Colon (tissue), 2 donors: ENCODE data around the gene TENM4.

Source experiments
- FAIRE-seq: peaks from 2 replicates; lab custom pipeline; 2012; peaks lifted over from hg19 to GRCh38; lab: Jason Lieb, UNC
- donor health status: control.
- donor health status: control.

TENM4 gene

DNA sequence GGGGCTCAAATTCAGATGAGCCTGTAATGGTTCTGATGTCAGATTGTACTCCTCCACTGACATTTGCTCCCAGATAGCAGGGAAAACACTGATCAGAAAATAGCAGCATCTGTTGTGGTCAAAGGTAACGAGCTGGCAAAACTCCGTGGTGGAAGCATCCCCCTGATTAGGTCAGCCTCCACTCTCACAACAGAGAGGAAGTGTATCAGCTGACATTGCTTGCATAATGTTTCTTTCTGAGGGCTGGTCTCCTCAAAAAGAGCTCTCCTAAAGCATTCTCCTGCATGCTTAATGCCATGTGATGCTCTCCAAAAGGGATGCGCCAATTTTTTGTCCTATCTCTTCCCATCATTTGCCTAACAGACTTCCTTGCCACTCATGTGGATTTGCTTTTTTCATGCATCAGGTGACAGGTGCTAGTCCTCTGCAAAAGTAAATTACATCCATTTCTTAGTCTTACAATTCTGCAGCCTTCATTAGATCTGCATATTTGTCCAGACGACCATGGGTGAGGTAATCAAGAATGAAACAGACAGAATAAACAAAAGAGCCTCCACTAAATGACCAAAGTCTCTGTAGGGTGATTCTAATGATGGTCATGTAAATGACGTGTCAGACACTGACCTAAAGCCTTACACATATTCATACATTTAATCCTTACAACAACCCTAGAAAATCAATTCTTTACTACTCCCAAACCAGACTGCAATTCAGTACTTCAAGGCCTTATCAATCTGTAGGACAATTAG, 6.4 kb upstream of the TENM4 start:
- FAIRE-seq: no peak

DNA sequence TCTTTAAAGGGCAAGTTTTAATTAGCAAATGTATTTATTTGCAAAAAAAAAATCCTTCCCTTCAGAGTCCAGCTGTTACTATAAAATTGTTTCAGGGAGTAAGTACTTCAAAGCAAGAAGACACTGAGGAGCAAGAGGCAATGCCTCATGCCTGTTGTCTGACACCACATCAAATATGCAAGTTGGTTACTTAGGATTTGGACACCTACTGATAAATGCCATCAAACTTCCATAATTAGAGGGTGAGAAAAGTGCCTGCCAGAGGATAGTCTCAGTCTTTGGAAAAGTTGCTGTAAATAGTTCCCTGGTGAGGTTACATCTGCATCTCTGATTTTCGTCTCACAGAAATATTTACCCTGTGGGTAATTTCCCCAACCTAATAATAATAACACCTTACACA, 4.1 kb upstream of the TENM4 start:
- FAIRE-seq: no peak

DNA sequence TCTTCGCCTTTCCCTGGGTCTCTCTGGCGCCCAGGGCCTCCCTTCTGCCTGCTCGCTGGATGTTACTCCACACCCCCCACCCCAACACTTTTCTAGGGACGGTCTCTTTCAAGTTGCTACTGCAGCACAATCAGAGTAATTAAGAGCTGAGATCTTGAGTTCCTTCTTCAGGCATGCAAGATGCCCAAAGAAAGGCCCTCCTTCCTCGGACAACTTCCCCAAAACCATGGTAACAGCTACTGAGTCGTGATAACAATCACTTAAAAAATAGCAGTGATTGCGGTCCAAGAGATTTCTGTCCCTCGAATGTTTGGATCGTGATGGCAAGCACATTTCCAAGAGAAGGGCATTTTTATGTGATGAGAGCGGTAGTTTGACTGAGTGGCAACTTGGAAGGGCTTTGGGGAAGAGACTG, 638 bp upstream of the TENM4 start:
- FAIRE-seq: no peak

DNA sequence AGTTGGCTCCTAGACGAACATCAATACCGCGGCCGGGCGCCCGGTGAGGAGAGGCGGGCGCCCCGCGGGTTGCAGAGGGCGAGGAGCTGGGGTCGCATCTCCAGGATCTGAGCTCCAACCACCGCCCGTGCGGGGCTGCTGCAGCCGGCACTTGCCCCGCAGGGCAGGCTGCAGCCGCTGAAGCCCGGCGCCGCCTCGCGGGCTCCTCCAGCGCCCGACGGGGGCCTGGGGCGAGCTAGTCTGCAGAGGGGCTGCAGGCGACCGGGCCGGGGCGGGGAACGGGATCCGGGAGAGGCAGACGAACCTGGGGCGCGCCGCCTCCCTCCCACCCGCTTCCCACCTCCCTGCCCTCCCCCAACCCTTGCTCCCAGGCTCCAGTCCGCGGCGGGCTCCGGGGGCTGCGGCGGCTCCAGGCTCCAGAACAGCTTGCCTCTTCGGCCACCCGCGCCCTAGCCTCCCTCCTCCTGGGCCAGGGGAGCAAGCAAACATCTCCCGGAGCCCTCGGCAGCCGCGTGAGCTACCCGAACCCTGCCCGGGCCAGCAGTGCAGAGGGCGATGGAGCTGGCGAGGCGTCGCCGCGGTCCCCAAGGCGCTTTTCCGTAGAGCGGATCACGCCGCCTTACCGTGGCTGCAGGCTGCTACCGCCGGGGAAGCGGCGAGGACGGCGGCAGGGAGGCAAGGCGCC, 802 bp downstream of the TENM4 start:
- FAIRE-seq: no peak

DNA sequence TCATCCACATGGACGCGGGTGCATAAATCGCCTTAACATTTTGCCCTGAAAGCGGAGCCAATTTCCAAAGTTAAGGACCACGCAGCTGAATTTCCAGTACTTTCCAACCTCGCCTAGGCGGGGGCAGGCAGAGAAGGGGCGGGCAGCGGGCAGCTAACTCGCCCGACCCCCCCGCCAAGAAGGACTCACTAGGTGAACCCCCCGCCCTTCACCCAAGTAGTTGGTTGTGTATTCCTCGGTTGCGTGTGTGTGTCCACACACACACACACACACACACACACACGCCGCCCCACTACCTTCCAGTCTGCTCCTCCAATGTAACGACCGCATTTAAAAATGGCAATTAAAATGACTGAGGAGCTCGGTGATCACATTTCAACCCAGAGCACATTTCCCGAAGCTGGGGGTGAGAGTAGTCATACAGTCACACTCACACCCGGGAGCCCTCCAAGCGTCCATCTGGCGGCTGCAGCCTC, 1.4 kb downstream of the TENM4 start:
- FAIRE-seq: no peak

DNA sequence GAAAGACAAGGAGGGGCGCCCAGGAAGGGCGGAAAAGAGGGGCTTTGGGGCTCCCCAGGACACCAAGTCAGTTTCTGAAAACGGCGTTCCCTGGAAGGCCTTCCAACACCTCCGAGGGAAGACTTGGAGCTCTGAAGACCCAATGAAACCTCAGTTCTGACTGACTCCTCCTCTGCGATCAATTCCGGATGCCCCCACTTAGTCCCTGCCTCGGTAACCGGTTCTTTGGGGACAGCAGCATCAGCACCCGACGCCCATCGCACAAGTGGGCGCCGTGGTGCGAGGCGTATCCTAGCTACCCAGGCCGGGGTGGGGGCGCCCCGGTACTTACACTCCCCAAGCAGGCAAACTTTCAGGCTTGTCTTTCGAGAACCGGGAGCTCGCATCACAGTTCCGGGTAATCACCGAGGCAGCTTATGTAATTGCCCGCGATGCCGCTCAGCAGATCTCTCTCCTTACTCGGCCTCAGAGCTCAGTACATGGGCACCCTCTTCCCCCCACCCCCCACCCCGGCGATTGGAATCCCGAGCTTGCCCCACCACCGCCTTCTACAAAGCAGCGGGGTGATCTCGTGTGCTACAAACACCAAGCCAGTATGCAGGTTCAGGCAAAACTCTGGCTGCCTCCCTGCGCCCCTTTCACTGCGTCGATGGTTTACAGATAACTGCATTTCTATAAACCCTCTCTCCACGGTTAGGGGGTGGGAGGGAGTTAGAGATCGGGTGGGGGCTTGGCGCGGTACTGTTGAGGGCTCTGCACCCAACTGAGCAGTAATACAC, 2.0 kb downstream of the TENM4 start:
- FAIRE-seq: no peak

DNA sequence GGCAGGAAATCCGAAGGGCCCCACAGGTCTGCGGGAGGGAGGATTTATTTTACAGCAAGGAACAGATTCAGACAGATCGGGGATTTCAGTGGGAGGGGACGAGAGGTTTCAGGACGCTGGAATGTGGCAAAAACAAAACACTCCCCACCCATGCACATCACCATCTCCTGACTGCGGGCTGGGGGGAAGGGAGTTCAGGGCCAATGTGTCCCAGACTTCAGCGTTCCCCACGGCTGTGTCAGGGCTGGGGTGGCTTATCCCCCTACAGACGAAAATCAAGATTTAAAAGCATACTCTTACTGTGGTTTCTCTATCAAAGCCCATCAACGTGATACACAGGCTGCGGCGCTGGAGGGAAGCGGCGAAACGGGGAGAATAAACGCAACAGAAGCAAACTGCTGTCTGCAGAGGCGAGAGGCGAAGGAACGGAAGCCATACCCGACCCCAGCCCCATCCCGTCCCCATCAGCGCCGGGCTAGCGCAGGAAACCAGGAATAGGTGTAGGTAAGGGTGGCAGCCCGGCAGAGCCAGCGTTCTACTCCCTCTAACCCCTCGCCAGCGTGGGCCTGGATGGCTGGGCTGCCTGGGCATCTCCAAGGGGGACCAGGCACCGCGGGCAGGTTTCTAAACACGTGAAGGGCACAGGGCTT, 2.7 kb downstream of the TENM4 start:
- FAIRE-seq: no peak

DNA sequence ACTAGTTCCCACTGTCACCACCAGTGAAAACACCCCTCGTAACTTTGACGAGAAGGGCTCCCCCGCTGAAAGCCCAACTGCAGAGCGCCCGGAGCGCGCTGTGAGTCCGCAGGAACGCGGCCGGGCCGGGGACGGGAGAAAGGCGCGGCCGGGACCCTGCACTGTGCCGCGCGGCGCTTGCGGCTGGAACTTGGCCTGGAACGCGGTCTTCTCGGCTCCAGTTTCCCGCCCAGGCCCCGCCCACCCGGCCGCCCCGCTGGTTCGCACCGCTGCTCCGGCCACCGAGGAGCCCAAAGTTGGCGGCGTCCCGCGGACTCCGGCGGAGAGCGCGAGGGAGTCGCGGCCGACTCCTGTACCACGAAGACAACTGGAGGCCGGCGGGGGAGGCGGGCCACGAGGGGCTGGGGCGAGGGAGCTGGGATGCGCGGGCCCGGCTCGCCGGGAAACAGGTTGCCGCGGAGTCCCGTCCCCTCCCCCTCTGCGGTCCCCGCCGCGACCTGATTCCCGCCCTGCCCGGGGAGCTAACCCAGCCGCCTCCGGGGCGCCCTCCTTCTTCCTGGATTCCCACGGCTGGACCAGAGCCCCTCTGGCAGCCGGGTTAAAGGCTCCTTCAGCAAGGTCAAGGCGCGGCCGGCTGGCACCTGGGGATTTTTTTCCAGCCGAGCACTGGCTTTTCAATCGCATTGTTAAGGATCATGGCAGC, 3.4 kb downstream of the TENM4 start:
- no peak for FAIRE-seq

DNA sequence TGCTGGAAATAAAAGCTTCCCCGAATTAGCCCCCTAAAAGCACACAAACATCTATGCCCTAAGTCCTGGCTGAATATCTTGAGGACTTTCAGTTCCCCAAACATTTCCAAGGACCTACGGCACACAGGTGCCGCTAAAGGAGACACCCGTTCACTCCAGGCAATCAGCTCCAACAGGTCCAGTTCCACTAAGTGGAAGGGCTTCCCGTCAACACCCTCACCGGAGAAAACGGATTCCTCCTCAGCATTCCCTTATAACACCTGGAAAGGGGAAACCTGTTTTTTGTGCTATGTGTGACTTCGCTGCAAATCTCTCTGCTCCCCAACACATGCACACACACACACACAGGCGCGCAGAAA, 3.9 kb downstream of the TENM4 start:
- FAIRE-seq: no peak

DNA sequence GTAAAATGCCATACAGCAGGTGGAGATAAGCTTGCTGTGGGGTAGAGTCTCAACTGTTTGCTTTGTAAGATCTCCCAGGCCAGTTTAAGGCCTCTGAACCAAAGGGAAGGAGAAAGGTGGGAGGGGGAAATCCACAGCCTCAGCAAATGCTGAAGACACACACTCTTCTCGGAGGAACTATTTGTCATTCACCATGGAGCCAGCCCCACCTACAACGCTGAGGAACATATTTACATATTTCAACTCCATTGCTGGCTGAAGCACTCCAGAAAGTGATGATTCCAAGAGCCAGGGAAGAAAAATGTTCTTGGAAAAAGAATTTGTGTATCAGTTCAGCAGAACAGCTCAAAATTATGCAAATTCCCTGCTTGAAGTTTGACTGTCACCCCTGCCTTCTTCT, 6.5 kb downstream of the TENM4 start:
- no peak for FAIRE-seq

DNA sequence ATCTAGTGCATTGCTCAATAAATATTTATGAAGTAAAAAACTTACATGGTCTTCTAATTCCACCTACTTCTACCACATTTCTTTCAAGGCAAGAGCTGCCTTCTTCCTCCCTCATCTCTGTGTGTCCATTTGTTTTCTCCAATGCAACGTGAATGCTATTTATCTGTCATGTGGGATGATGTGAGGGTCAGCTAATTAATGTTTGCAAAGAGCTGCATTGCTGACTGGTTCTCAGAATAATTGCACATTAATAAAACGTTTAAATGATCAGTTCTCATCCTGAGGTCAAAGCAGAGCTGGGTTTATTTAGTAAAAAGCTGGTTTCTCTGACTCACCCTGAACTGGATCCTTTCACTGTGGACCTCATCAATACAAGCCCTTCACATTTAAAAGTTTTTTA, 8.7 kb downstream of the TENM4 start:
- no peak for FAIRE-seq

DNA sequence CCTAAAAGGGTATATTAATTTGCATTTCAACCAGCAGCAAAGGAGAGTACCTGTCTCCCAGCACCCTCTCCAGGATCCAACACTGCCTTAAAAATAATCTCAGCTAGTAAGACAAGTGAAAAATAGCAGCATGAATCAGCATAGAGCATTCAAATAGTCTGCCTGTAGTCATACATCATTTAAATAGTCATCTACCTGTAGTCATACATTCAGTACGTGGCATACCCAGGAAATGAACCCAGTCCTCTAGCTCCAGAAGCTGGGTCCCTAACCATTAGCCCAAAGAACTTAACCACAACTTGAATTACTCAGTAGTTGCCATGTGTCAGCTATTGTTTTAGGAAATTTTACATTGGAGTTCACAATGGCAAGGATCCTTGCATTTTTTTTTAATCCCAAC, 9.3 kb downstream of the TENM4 start:
- no peak for FAIRE-seq

DNA sequence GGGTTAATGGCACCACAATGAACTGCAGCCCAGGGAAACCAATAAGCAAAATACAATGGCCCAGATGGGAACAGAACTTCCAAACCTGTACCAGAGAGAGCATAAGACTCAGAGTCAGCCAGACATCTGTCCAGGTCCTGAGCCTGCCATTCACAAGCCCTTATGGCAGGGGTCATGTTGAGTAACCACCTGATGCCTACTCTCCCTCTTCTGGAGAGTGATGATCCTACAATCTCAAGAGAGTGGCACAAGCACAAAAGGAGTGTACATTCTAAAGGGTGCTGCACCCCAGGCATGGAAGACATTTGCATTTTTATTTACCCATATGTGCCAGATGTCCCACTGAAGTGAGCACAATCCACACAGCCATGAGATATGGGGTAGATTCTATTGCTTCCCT, 10.6 kb downstream of the TENM4 start:
- FAIRE-seq: no peak

DNA sequence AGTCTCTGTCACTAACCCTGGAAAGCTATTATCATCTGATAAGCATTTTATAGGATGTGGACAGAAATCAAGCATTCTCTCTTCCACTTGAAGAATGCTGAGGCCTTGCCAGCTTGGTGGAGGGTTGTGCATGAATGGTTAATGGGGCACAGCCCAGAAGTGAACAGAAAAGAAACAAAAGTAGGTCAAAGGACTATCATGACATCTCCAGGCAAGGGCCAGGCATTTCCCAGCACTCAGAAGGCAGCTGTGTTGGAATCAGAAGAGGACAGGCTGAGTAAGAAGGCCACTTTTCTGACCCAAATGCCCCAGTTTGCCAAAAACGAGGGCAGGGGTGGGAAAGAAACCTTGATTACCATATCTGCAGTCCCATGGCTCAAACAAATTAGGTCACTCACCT, 12.4 kb downstream of the TENM4 start:
- FAIRE-seq: no peak

DNA sequence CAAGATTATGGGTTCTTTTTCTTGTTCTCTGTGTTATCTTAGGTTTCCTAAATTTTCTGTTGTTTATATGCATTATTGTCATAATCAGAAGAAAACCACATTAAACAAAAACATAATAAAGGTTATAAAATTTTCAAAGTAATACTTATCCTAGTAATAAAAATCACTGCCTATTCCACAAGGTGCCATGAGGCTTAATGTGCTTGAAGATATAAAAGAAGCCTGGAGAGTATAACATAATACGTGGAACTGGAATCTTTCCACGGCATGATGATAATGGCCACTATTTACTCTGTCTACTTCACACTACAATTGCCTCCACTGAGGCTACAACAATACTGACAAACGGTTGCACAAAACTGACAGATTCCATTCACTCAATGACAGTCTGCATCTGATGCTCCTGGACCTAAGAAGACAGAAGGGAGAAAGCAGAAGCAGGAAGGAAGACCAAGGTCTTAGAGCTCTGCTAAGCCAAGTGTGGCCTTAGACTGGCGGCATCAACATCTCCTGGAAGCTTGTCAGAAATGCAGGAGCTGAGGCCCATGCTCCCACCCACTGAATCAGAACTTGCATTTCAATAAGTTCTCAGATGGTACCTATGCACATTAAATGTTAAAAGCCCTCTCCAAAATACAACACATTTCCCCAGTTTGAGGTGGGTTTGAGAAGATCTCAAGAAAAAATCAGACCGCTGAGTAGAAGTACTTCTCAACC, 13.1 kb downstream of the TENM4 start:
- no peak for FAIRE-seq

DNA sequence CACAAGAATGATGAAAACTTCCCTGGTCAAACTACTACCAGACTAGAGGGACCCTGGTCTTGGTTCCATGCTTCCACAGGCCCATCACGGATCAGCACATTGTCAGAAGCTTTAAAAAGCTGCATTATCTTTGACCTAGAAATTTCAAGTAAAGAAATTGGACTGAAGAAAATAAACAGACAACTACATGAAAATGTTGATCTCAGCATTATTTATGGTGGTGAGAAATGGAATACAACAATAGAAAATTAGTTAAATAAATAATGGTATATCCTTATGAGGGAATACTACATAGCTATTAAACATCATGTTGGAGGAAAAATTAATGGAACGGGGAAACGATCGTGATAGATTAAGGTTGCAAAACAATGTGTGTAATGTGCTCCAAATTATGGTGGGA, 13.7 kb downstream of the TENM4 start:
- FAIRE-seq: no peak

DNA sequence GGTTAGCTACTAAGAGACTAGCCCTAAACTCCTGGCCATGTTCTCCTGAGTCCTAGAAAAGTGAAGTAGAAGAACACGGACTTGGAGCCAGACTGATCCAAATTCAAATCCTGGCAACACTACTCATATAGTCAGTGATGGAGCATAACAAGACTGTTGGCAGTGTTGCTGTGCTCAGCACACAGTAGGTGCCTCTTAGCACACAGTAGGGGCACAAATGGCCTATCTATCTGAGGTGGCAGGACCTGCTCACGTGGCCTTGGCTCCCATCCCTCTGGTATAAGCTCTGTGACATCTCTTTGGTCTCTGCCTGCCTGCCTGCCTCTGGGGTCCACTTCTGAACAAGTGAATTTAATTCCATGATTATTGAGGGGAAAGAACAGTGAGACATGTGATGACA, 15.4 kb downstream of the TENM4 start:
- no peak for FAIRE-seq

DNA sequence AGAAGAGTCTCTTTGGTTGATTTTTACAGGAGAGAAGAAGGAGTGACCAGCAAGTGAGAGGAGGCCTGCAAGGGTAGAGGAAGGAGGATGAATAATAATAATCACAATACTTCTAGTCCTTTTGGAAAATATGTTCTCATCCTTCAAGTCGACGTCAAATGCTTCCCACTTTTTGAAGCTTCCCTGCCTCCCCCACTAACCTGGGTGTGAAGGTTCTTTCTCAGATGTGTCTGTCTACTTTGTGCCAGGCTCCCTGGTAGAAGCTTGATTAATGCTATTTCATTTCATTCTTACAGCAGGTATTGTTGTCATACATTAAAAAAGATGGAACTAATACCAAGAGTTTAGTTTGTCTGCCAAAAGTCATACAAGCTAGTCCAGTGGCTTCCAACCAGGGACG, 17.1 kb downstream of the TENM4 start:
- no peak for FAIRE-seq

DNA sequence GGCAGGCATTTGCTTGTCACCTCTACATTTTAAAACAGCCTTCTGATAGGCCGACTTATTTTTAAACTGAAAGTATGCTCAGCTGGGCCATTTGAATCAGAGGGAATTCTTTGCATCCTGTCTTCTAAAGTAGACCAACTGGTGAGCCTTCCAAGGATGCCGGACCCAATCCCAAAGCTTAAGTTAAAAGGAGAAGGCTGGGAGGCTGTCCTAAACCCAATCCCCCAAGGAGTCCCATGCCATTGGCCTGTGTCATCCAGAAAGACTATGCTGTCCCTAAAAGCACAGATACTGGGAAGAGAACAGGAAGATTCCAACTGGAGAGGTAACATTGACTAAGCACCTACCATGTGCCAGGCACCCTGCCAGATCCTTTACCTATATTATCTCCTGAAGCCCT, 18.0 kb downstream of the TENM4 start:
- no peak for FAIRE-seq

DNA sequence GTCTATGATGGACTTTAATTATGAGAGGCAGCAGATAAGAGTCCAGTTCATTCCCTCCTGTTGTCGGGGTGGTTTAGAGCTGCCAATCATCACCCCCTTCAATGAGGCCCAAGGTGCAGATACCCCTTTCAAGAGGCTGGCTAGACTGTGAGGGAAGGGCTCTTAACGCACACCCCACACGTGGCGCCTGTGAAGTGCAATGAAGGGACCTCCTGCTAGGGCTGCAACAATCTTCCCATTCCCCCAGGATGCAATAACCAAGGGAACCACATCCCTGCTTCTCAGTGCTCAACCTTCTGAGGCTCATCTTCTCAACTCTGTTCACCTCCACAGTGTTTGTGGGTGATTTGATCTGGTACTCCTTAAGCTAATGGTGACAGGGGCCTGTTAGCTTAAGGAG, 19.0 kb downstream of the TENM4 start:
- no peak for FAIRE-seq

DNA sequence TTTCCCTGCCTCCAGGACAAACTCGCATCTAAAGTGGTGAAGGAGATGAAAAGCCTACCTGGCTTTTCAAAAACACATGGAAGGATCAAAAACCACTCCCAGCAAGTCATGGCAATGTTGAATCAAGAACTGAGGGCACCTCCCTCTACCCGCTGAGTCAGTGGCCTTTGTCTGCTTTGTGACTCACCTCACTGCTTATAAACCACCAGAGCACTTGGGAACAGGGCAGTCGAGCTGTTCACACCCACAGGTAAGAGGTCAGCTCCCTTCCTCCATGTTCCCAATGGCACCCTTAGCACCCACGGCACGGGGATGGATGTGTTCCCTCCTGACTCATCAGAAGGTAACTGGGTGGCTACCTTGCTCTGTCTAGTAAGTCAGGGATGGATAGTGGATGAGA, 21.7 kb downstream of the TENM4 start:
- FAIRE-seq: no peak
